SK-N-SH (cell line): ENCODE data around the gene ADRA2B. TPM values are rescaled to one million over a fixed set of nuclear protein-coding genes. Genes with fewer than 3 reads are reported as not detected.

Source experiments
- CTCF ChIA-PET: fragments of 300-600, 350-600 bp; formaldehyde crosslinking; extraction: SDS; loops from one replicate; lab custom pipeline; 2021; lab: Yijun Ruan, JAX
- POLR2A ChIA-PET: fragments of 350-600 bp; sonication (Branson Sonifier 250); formaldehyde crosslinking; extraction: SDS; loops from one replicate; lab custom pipeline; 2020; ENCODE audit warnings: antibody characterized with exemption, inconsistent platforms; lab: Yijun Ruan, JAX
- DNase-seq: peaks from one replicate; pipeline ENCODE4 v3.0.0; 2012
- H2AFZ ChIP-seq: fragments of 200-600 bp; sonication (generic); 2 replicates; pipeline ENCODE4 v1.8.1; 2016; ENCODE audit warnings: antibody characterized with exemption, mild to moderate bottlenecking, low read depth
- H3F3A ChIP-seq: fragments of 200-600 bp; sonication (generic); replicated peaks from 2 replicates; pipeline ENCODE3; 2016; ENCODE audit warnings: antibody characterized with exemption, mild to moderate bottlenecking; ENCODE audit not compliant: insufficient read depth
- H3K27ac ChIP-seq, 2 experiments: fragments of 200-500 bp in 1 of 2; fragments of 200-600 bp in 1 of 2; sonication (Bioruptor generic) in 1 of 2; sonication (generic), shearing (Covaris generic) in 1 of 2; 2 replicates each; pipeline versions ENCODE4 v1.5.1 to v1.6.1; 2014 to 2016; ENCODE audit warnings: low read depth in 2 of 2, inconsistent platforms in 1 of 2, low read length in 1 of 2, mild to moderate bottlenecking in 1 of 2, mixed read lengths in 1 of 2
- H3K27me3 ChIP-seq: fragments of 200-600 bp; sonication (generic), shearing (Covaris generic); 2 replicates; pipeline ENCODE4 v1.6.1; 2016; ENCODE audit warnings: mixed run types; ENCODE audit not compliant: insufficient read depth
- H3K36me3 ChIP-seq, 2 experiments: fragments of 200-500 bp in 1 of 2; fragments of 200-600 bp in 1 of 2; sonication (Bioruptor generic) in 1 of 2; sonication (generic) in 1 of 2; replicated peaks in 1 of 2; 2 replicates each; pipeline versions ENCODE3 to v1.5.1; 2014 to 2016; ENCODE audit warnings: low read length in 1 of 2, mild to moderate bottlenecking in 1 of 2; ENCODE audit not compliant: insufficient read depth in 2 of 2, control insufficient read depth in 1 of 2
- H3K4me1 ChIP-seq, 2 experiments: fragments of 200-500 bp in 1 of 2; fragments of 200-600 bp in 1 of 2; sonication (Bioruptor generic) in 1 of 2; sonication (generic), shearing (Covaris generic) in 1 of 2; 2 replicates each; pipeline versions ENCODE4 v1.5.1 to v1.6.1; 2014 to 2016; ENCODE audit warnings: low read depth in 1 of 2, low read length in 1 of 2, mixed run types in 1 of 2; ENCODE audit not compliant: insufficient read depth in 2 of 2, control insufficient read depth in 1 of 2
- H3K4me2 ChIP-seq: fragments of 200-600 bp; sonication (generic), shearing (Covaris generic); 2 replicates; pipeline ENCODE4 v1.6.1; 2017; ENCODE audit warnings: mixed run types
- H3K4me3 ChIP-seq, 2 experiments: fragments of 200-500 bp in 1 of 2; fragments of 200-600 bp in 1 of 2; sonication (Bioruptor generic) in 1 of 2; sonication (generic), shearing (Covaris generic) in 1 of 2; 2 replicates each; pipeline versions ENCODE4 v1.5.1 to v1.8.1; 2014 to 2016; ENCODE audit warnings: low read depth in 2 of 2, inconsistent platforms in 1 of 2, low read length in 1 of 2, mild to moderate bottlenecking in 1 of 2, mixed read lengths in 1 of 2, moderate library complexity in 1 of 2
- H3K79me2 ChIP-seq: fragments of 200-600 bp; sonication (generic); 2 replicates; pipeline ENCODE4 v1.8.1; 2017; ENCODE audit warnings: mild to moderate bottlenecking; ENCODE audit not compliant: insufficient read depth
- H3K9ac ChIP-seq: fragments of 200-600 bp; sonication (generic); 2 replicates; pipeline ENCODE4 v1.6.1; 2017; ENCODE audit warnings: mixed run types
- H3K9me2 ChIP-seq: fragments of 200-600 bp; sonication (generic); 2 replicates; pipeline ENCODE4 v1.6.1; 2017; ENCODE audit warnings: mixed run types
- H3K9me3 ChIP-seq: fragments of 200-600 bp; sonication (generic); 2 replicates; pipeline ENCODE4 v1.6.1; 2017; ENCODE audit warnings: mixed run types, mild to moderate bottlenecking, moderate library complexity
- H4K20me1 ChIP-seq: fragments of 200-600 bp; sonication (generic); 2 replicates; pipeline ENCODE4 v1.6.1; 2017; ENCODE audit warnings: mild to moderate bottlenecking, mixed run types; ENCODE audit not compliant: insufficient read depth
- FOSL2 ChIP-seq: IDR thresholded peaks from 2 replicates; pipeline ENCODE4 v1.4.0; 2012; ENCODE audit warnings: low read depth, mild to moderate bottlenecking, moderate library complexity, borderline replicate concordance
- FOXJ3 ChIP-seq: sonication (generic); formaldehyde crosslinking; IDR thresholded peaks from 2 replicates; pipeline ENCODE4 v1.5.1; 2020; ENCODE audit warnings: mild to moderate bottlenecking, missing genetic modification reagents
- GABPA ChIP-seq: IDR thresholded peaks from 2 replicates; pipeline ENCODE4 v1.4.0; 2012; ENCODE audit warnings: low read depth, mild to moderate bottlenecking
- MEF2A ChIP-seq: IDR thresholded peaks from 2 replicates; pipeline ENCODE4 v1.4.0; 2012; ENCODE audit warnings: low read depth, borderline replicate concordance
- NFIC ChIP-seq: IDR thresholded peaks from 2 replicates; pipeline ENCODE4 v1.4.0; 2012; ENCODE audit warnings: borderline replicate concordance
- NRF1 ChIP-seq: IDR thresholded peaks from 2 replicates; pipeline ENCODE4 v1.6.1; 2012; ENCODE audit warnings: low read depth, mild to moderate bottlenecking, low read length
- PBX3 ChIP-seq: IDR thresholded peaks from 2 replicates; pipeline ENCODE4; 2012
- POLR2AphosphoS5 ChIP-seq: IDR thresholded peaks from 2 replicates; pipeline ENCODE4 v1.6.1; 2012; ENCODE audit warnings: low read depth, low read length
- RAD21 ChIP-seq: IDR thresholded peaks from 2 replicates; pipeline ENCODE4 v1.6.1; 2012; ENCODE audit warnings: mild to moderate bottlenecking, low read length
- SIN3A ChIP-seq: IDR thresholded peaks from 2 replicates; pipeline ENCODE4 v1.6.1; 2012; ENCODE audit warnings: low read depth, mild to moderate bottlenecking, low read length, moderate library complexity, borderline replicate concordance
- TEAD4 ChIP-seq: IDR thresholded peaks from 2 replicates; pipeline ENCODE4 v1.4.0; 2012; ENCODE audit warnings: mild to moderate bottlenecking, borderline replicate concordance; ENCODE audit not compliant: insufficient read depth
- ZBTB33 ChIP-seq: IDR thresholded peaks from 2 replicates; pipeline ENCODE4 v1.4.0; 2012; ENCODE audit warnings: low read depth, borderline replicate concordance
- WGBS: methylation state at CpG from one replicate; pipeline ENCODE4 v1.1.6; 2017; ENCODE audit warnings: low lambda C conversion rate; 5-methylcytosine and 5-hydroxymethylcytosine counted together
- polyA plus RNA-seq, 3 experiments: library from polyadenylated mRNA; depleted of rRNA; stranded (reverse); fragments of >200 nt; gene quantifications; 2 replicates each; pipeline ENCODE4 v1.2.3, GENCODE V29; 2012

The ADRA2B gene
- polyA plus RNA-seq, 1 of the 3 experiments (the other 2 are of a cell fraction) = not detected

- TF ChIP-seq PBX3 (no peak), SIN3A (no peak), FOXJ3 (no peak), MEF2A (no peak), RAD21 (no peak), NFIC (no peak), TEAD4 (no peak), FOSL2 (no peak)
- TF ChIP-seq, all 33 proteins: peak for 0
Observed at GRCh38 chr2:96107708-96108065, 8.7 kb downstream of the ADRA2B start (continued).

DNA sequence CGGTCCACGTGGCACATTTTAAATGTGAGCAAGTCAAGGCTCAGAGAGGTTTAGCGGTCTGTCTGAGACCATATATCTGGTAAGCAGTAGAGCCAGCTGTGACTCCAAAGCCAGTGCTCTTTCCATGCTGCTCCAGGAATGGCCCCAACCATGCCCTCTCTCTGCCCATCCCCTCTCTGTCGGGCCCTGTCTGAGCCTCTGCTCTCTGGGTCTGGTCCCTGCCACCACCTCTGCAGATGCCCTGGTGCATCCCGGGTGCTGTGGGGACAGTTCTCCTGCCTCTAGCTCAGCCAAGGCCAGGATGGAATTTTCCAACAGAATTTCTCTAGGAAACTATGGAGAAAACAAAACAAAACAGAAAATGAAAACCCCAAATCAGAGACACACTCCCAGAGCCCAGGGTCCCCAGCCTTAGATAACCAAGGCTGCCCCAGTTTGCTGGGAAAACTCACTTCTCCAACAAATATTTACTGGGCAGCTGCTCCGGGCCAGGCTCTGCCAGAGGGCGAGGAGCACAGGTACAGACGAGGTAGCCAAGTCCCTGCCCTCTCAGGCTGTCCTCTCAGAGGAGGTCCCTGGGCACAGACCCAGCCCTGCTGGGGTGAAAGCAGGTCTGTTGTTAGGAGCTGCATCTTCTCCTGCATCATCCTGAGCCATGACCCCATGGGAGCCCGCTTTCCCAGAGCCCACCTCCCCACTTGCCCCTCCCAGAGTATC, 9.2 kb downstream of the ADRA2B start:
- Histone ChIP-seq H3K27me3 (no peaks in the 10 kb centered on the region), H3K4me3 (no peak overlapping the region), H4K20me1 (no peaks in the 10 kb centered on the region), H3F3A (no peaks in the 10 kb centered on the region), H3K79me2 (no peaks in the 10 kb centered on the region), H3K9me2 (no peaks in the 10 kb centered on the region), H2AFZ (no peak overlapping the region), H3K36me3 (no peaks in the 10 kb centered on the region), H3K4me2 (no peak overlapping the region), H3K4me1 (peaks cover 0 to 14% of the 10 kb centered on the region in 2 experiments; a peak in 1 of 4 replicates), H3K27ac (no peak overlapping the region), H3K9ac (no peak overlapping the region), H3K9me3 (no peaks in the 10 kb centered on the region)
- 57% methylated on average over 8 of the region's 9 CpGs for WGBS
- ChIA-PET CTCF (interaction anchor here (1.1 to 2.8 kb wide), 2 partner anchors 9 to 154 kb away, joined by 3 to 25 read pairs; partner anchors contain the start of gene ADRA2B), POLR2A (no interaction called here)
- DNase-seq = no peak
- TF ChIP-seq GABPA (no peak), ZBTB33 (no peak), POLR2AphosphoS5 (no peak), NRF1 (no peak)
